Effector memory CD4-positive, alpha-beta T cell (primary cell): ENCODE data around the gene TTPAL.

ENCODE experiments used
- DNase-seq, 3 donors: peaks; one replicate each; pipeline ENCODE4 v3.0.0-alpha.2; 2020
- H3K27ac ChIP-seq: 2 replicates; pipeline ENCODE4 v1.7.0; 2013; ENCODE audit warnings: mild to moderate bottlenecking, low read length, moderate library complexity; ENCODE audit not compliant: insufficient read depth, poor library complexity, severe bottlenecking
- H3K27me3 ChIP-seq: replicated peaks from 2 replicates; pipeline ENCODE4 v1.7.0; 2013; ENCODE audit warnings: mild to moderate bottlenecking, low read length; ENCODE audit not compliant: insufficient read depth, control insufficient read depth, poor library complexity, severe bottlenecking
- H3K36me3 ChIP-seq: 2 replicates; pipeline ENCODE4 v1.7.0; 2013; ENCODE audit warnings: mild to moderate bottlenecking, low read length, moderate library complexity; ENCODE audit not compliant: control insufficient read depth, insufficient read depth
- H3K4me1 ChIP-seq: 2 replicates; pipeline ENCODE4 v1.7.0; 2013; ENCODE audit warnings: low read length, mild to moderate bottlenecking; ENCODE audit not compliant: control insufficient read depth, insufficient read depth, poor library complexity, severe bottlenecking
- H3K4me3 ChIP-seq: 2 replicates; pipeline ENCODE4 v1.7.0; 2013; ENCODE audit warnings: low read length, low read depth, mild to moderate bottlenecking; ENCODE audit not compliant: insufficient read depth, poor library complexity, severe bottlenecking
- H3K9me3 ChIP-seq: 2 replicates; pipeline ENCODE4 v1.7.0; 2013; ENCODE audit warnings: mild to moderate bottlenecking, low read length, moderate library complexity; ENCODE audit not compliant: control insufficient read depth

TTPAL gene

GRCh38 chr20:44456611-44457010, 19.1 kb upstream of the TTPAL start:
- Histone ChIP-seq H3K27me3 (no peaks in the 10 kb centered on the region), H3K9me3 (no peaks in the 10 kb centered on the region), H3K36me3 (no peaks in the 10 kb centered on the region), H3K27ac (no peak overlapping the region), H3K4me1 (no peaks in the 10 kb centered on the region), H3K4me3 (no peak overlapping the region)
- DNase-seq = no peak

- H3K27me3 ChIP-seq = no peaks in the 10 kb centered on the region
- H3K36me3 ChIP-seq = no peaks in the 10 kb centered on the region
- no peak overlapping the region for H3K4me3 ChIP-seq
- H3K9me3 ChIP-seq = no peaks in the 10 kb centered on the region
- H3K4me1 ChIP-seq = no peaks in the 10 kb centered on the region
- DNase-seq = no peak
- H3K27ac ChIP-seq = no peak overlapping the region
These were observed 18.7 kb upstream of the TTPAL start for GRCh38 chr20:44457016-44457415.

- no peak for DNase-seq
- Histone ChIP-seq H3K9me3 (no peaks in the 10 kb centered on the region), H3K4me3 (no peak overlapping the region), H3K4me1 (no peaks in the 10 kb centered on the region), H3K27me3 (no peaks in the 10 kb centered on the region), H3K27ac (no peak overlapping the region), H3K36me3 (no peaks in the 10 kb centered on the region)
These were observed 16.4 kb upstream of the TTPAL start for GRCh38 chr20:44459271-44459670.

GRCh38 chr20:44460795-44461141, 14.9 kb upstream of the TTPAL start:
- DNase-seq = no peak
- Histone ChIP-seq H3K36me3 (no peaks in the 10 kb centered on the region), H3K4me3 (no peak overlapping the region), H3K9me3 (no peaks in the 10 kb centered on the region), H3K27me3 (no peaks in the 10 kb centered on the region), H3K27ac (no peak overlapping the region), H3K4me1 (no peaks in the 10 kb centered on the region)

GRCh38 chr20:44461142-44461802, 14.4 kb upstream of the TTPAL start:
- Histone ChIP-seq H3K4me3 (no peak overlapping the region), H3K36me3 (no peaks in the 10 kb centered on the region), H3K4me1 (no peaks in the 10 kb centered on the region), H3K9me3 (no peaks in the 10 kb centered on the region), H3K27ac (no peak overlapping the region), H3K27me3 (no peaks in the 10 kb centered on the region)
- DNase-seq = no peak

GRCh38 chr20:44461803-44462174, 13.9 kb upstream of the TTPAL start:
- Histone ChIP-seq H3K4me1 (no peaks in the 10 kb centered on the region), H3K4me3 (no peak overlapping the region), H3K27me3 (no peaks in the 10 kb centered on the region), H3K27ac (no peak overlapping the region), H3K9me3 (no peaks in the 10 kb centered on the region), H3K36me3 (no peaks in the 10 kb centered on the region)
- no peak for DNase-seq

GRCh38 chr20:44463466-44463865, 12.2 kb upstream of the TTPAL start:
- H3K27me3 ChIP-seq = no peaks in the 10 kb centered on the region
- no peaks in the 10 kb centered on the region for H3K4me1 ChIP-seq
- H3K27ac ChIP-seq = no peak overlapping the region
- H3K36me3 ChIP-seq = no peaks in the 10 kb centered on the region
- H3K4me3 ChIP-seq = no peak overlapping the region
- DNase-seq = no peak
- H3K9me3 ChIP-seq = no peaks in the 10 kb centered on the region

- Histone ChIP-seq H3K27me3 (no peaks in the 10 kb centered on the region), H3K4me1 (no peaks in the 10 kb centered on the region), H3K36me3 (no peaks in the 10 kb centered on the region), H3K4me3 (no peak overlapping the region), H3K27ac (no peak overlapping the region), H3K9me3 (no peaks in the 10 kb centered on the region)
- no peak for DNase-seq
These were observed 11.2 kb upstream of the TTPAL start for GRCh38 chr20:44464514-44464913.

- no peak for DNase-seq
- no peak overlapping the region for H3K27ac ChIP-seq
- no peaks in the 10 kb centered on the region for H3K4me1 ChIP-seq
- H3K36me3 ChIP-seq = no peaks in the 10 kb centered on the region
- H3K27me3 ChIP-seq = no peaks in the 10 kb centered on the region
- no peaks in the 10 kb centered on the region for H3K9me3 ChIP-seq
- no peak overlapping the region for H3K4me3 ChIP-seq
These were observed 10.6 kb upstream of the TTPAL start for GRCh38 chr20:44465001-44465560.

GRCh38 chr20:44467289-44467883, 8.3 kb upstream of the TTPAL start:
- no peaks in the 10 kb centered on the region for H3K9me3 ChIP-seq
- H3K4me1 ChIP-seq = no peaks in the 10 kb centered on the region
- no peak overlapping the region for H3K27ac ChIP-seq
- no peak overlapping the region for H3K4me3 ChIP-seq
- DNase-seq = no peak
- no peaks in the 10 kb centered on the region for H3K36me3 ChIP-seq
- H3K27me3 ChIP-seq = no peaks in the 10 kb centered on the region
